GM12872 (cell line): ENCODE measurements around the gene DHRS1.

ENCODE experiments used
- CTCF ChIP-seq: IDR thresholded peaks from 3 replicates; pipeline ENCODE4 v1.5.1; 2011; ENCODE audit warnings: low read depth, mild to moderate bottlenecking, low read length, moderate library complexity; ENCODE audit not compliant: insufficient read depth

The DHRS1 gene

GRCh38 chr14:24258548-24259265 lies 40.9 kb downstream of the DHRS1 start:
- TF ChIP-seq CTCF, result no peak

GRCh38 chr14:24258119-24258518 lies 41.5 kb downstream of the DHRS1 start:
- no peak for TF ChIP-seq CTCF

GRCh38 chr14:24256960-24257359 lies 42.6 kb downstream of the DHRS1 start:
- TF ChIP-seq CTCF, result no peak

GRCh38 chr14:24255931-24256711 lies 43.5 kb downstream of the DHRS1 start:
- no peak for TF ChIP-seq CTCF

GRCh38 chr14:24255438-24255837 lies 44.1 kb downstream of the DHRS1 start:
- TF ChIP-seq CTCF, result no peak

- no peak for TF ChIP-seq CTCF
Observed at GRCh38 chr14:24254630-24255392, 44.8 kb downstream of the DHRS1 start.

GRCh38 chr14:24253936-24254335 lies 45.6 kb downstream of the DHRS1 start:
- TF ChIP-seq CTCF, result no peak
